HEK293 (cell line): ENCODE data around the gene XG.
"Not testable (repeated sequence)": the region's sequence is repeated elsewhere in the genome, so short reads cannot be mapped to it uniquely, and the experiment has no call there.

Source experiments
- CTCF ChIA-PET: fragments of 350-600 bp; formaldehyde crosslinking; extraction: SDS; loops from one replicate; lab custom pipeline; 2021; ENCODE audit warnings: antibody characterized with exemption; lab: Yijun Ruan, JAX
- POLR2A ChIA-PET: fragments of 300-600 bp; formaldehyde crosslinking; extraction: SDS; loops from one replicate; lab custom pipeline; 2020; ENCODE audit warnings: antibody characterized with exemption, inconsistent platforms; lab: Yijun Ruan, JAX
- H3K27ac ChIP-seq: fragments of 200-500 bp; sonication (Bioruptor generic); 2 replicates; pipeline ENCODE4 v1.5.1; 2014; ENCODE audit warnings: low read depth, low read length, control low read depth, inconsistent platforms; ENCODE audit errors: extremely low read depth
- H3K36me3 ChIP-seq, 2 experiments: fragments of 200-500 bp in 1 of 2; sonication (Bioruptor generic) in 1 of 2; 1 replicate in 1 of 2; 2 replicates in 1 of 2; pipeline ENCODE4 v1.5.1; 2014 to 2017; ENCODE audit warnings: inconsistent platforms in 2 of 2, low read length in 2 of 2; ENCODE audit not compliant: control insufficient read depth in 2 of 2, insufficient read depth in 1 of 2
- H3K4me1 ChIP-seq: fragments of 200-500 bp; sonication (Bioruptor generic); 2 replicates; pipeline ENCODE4 v1.5.1; 2014; ENCODE audit warnings: mild to moderate bottlenecking, low read length, inconsistent platforms; ENCODE audit not compliant: control insufficient read depth, insufficient read depth
- H3K4me3 ChIP-seq: 2 replicates; pipeline ENCODE4 v1.5.1; 2011; ENCODE audit warnings: low read depth, mild to moderate bottlenecking, control low read depth, low read length, moderate library complexity
- H3K9me3 ChIP-seq: fragments of 200-500 bp; sonication (Bioruptor generic); 2 replicates; pipeline ENCODE4 v1.5.1; 2014; ENCODE audit warnings: low read depth, low read length, inconsistent platforms; ENCODE audit not compliant: control insufficient read depth, insufficient read depth
- FEZF1 ChIP-seq: fragments of 450-650 bp; formaldehyde crosslinking; IDR thresholded peaks from 2 replicates; pipeline ENCODE4 v1.5.1; 2016; ENCODE audit warnings: missing biosample characterization, missing genetic modification characterization
- GLI4 ChIP-seq: fragments of 450-650 bp; formaldehyde crosslinking; IDR thresholded peaks from 2 replicates; pipeline ENCODE4 v1.5.1; 2016; ENCODE audit warnings: missing biosample characterization, missing genetic modification characterization
- GLIS2 ChIP-seq: fragments of 450-650 bp; formaldehyde crosslinking; IDR thresholded peaks from 2 replicates; pipeline ENCODE4 v1.5.1; 2016; ENCODE audit warnings: missing biosample characterization, missing genetic modification characterization
- KLF1 ChIP-seq: fragments of 450-650 bp; formaldehyde crosslinking; IDR thresholded peaks from 2 replicates; pipeline ENCODE4 v1.5.1; 2016; ENCODE audit warnings: missing biosample characterization, missing genetic modification characterization
- MZF1 ChIP-seq: fragments of 450-650 bp; formaldehyde crosslinking; IDR thresholded peaks from 2 replicates; pipeline ENCODE4 v1.5.1; 2017; ENCODE audit warnings: missing biosample characterization, missing genetic modification characterization, borderline replicate concordance
- TCF7L2 ChIP-seq: IDR thresholded peaks from 2 replicates; pipeline ENCODE4 v1.6.1; 2011; ENCODE audit warnings: low read depth, mild to moderate bottlenecking, inconsistent platforms, low read length, moderate library complexity, borderline replicate concordance
- ZFP69B ChIP-seq: fragments of 450-650 bp; formaldehyde crosslinking; IDR thresholded peaks from 2 replicates; pipeline ENCODE4 v1.5.1; 2016; ENCODE audit warnings: missing biosample characterization, missing genetic modification characterization
- ZIC2 ChIP-seq: fragments of 450-650 bp; formaldehyde crosslinking; IDR thresholded peaks from 2 replicates; pipeline ENCODE4 v1.5.1; 2016; ENCODE audit warnings: missing biosample characterization, missing genetic modification characterization
- ZNF133 ChIP-seq: fragments of 450-650 bp; formaldehyde crosslinking; IDR thresholded peaks from 2 replicates; pipeline ENCODE4 v1.5.1; 2016; ENCODE audit warnings: missing biosample characterization, missing genetic modification characterization
- ZNF157 ChIP-seq: fragments of 450-650 bp; formaldehyde crosslinking; IDR thresholded peaks from 2 replicates; pipeline ENCODE4 v1.5.1; 2016; ENCODE audit warnings: missing biosample characterization, missing genetic modification characterization
- ZNF292 ChIP-seq: fragments of 450-650 bp; formaldehyde crosslinking; IDR thresholded peaks from 2 replicates; pipeline ENCODE4 v1.5.1; 2016; ENCODE audit warnings: low read depth, missing biosample characterization, missing genetic modification characterization, borderline replicate concordance
- ZNF37A ChIP-seq: fragments of 450-650 bp; IDR thresholded peaks from 2 replicates; pipeline ENCODE4 v1.5.1; 2018; ENCODE audit warnings: missing biosample characterization, missing genetic modification characterization
- ZNF404 ChIP-seq: fragments of 450-650 bp; formaldehyde crosslinking; IDR thresholded peaks from 2 replicates; pipeline ENCODE4 v1.5.1; 2017; ENCODE audit warnings: missing biosample characterization, missing genetic modification characterization
- ZNF423 ChIP-seq: fragments of 450-650 bp; formaldehyde crosslinking; IDR thresholded peaks from 2 replicates; pipeline ENCODE4 v1.5.1; 2016; ENCODE audit warnings: missing biosample characterization, missing genetic modification characterization
- ZNF777 ChIP-seq: fragments of 450-650 bp; formaldehyde crosslinking; IDR thresholded peaks from 2 replicates; pipeline ENCODE4 v1.5.1; 2017; ENCODE audit warnings: missing biosample characterization, missing genetic modification characterization, borderline replicate concordance
- TF ChIP-seq, protein P1 (sequence below): fragments of 450-650 bp; formaldehyde crosslinking; IDR thresholded peaks from 2 replicates; pipeline ENCODE4 v1.5.1; 2016; ENCODE audit warnings: missing biosample characterization, missing genetic modification characterization, low read depth
- TF ChIP-seq, protein P2 (sequence below): fragments of 450-650 bp; formaldehyde crosslinking; conservative IDR thresholded peaks from 2 replicates; pipeline ENCODE4 v1.5.1; 2016; ENCODE audit warnings: low read depth, missing biosample characterization, missing genetic modification characterization
- TF ChIP-seq, protein P3 (sequence below): fragments of 450-650 bp; formaldehyde crosslinking; IDR thresholded peaks from 2 replicates; pipeline ENCODE4 v1.5.1; 2016; ENCODE audit warnings: missing biosample characterization, missing genetic modification characterization
- TF ChIP-seq, protein P4 (sequence below): sonication (generic); formaldehyde crosslinking; IDR thresholded peaks from 2 replicates; pipeline ENCODE4 v1.8.1; 2022; ENCODE audit warnings: mild to moderate bottlenecking, moderate library complexity, missing genetic modification reagents
- TF ChIP-seq, protein P5 (sequence below): fragments of 450-650 bp; formaldehyde crosslinking; IDR thresholded peaks from 2 replicates; pipeline ENCODE4 v1.5.1; 2016; ENCODE audit warnings: missing biosample characterization, missing genetic modification characterization

Gene XG

DNA sequence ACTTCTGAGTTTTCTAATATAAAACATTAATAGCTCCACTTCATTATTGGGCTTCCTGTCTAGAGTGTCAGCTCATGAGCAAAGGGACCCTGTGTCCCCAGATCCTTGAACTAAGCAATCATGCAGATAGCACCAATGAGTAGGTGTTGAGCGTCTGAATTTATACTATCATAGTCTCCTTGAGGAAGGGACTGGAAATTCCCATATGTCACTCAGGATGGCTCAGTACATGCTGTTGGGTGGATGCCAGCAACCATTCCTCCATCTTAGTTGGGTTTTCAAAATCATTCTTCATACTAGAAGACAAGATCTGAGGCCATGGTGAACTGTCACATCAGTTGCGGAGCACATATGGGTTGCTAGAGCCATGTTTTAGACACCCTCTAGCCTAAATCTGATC, 33.0 kb upstream of the XG start (continued):
- TF ChIP-seq ZNF133 (tag by site-specific recombination) (no peak), FEZF1 (tag by site-specific recombination) (no peak), TCF7L2 (no peak), KLF1 (tag by site-specific recombination) (no peak)
- TF ChIP-seq, protein P1, sequence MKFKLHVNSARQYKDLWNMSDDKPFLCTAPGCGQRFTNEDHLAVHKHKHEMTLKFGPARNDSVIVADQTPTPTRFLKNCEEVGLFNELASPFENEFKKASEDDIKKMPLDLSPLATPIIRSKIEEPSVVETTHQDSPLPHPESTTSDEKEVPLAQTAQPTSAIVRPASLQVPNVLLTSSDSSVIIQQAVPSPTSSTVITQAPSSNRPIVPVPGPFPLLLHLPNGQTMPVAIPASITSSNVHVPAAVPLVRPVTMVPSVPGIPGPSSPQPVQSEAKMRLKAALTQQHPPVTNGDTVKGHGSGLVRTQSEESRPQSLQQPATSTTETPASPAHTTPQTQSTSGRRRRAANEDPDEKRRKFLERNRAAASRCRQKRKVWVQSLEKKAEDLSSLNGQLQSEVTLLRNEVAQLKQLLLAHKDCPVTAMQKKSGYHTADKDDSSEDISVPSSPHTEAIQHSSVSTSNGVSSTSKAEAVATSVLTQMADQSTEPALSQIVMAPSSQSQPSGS (tag by site-specific recombination): no peak
- TF ChIP-seq, protein P2, sequence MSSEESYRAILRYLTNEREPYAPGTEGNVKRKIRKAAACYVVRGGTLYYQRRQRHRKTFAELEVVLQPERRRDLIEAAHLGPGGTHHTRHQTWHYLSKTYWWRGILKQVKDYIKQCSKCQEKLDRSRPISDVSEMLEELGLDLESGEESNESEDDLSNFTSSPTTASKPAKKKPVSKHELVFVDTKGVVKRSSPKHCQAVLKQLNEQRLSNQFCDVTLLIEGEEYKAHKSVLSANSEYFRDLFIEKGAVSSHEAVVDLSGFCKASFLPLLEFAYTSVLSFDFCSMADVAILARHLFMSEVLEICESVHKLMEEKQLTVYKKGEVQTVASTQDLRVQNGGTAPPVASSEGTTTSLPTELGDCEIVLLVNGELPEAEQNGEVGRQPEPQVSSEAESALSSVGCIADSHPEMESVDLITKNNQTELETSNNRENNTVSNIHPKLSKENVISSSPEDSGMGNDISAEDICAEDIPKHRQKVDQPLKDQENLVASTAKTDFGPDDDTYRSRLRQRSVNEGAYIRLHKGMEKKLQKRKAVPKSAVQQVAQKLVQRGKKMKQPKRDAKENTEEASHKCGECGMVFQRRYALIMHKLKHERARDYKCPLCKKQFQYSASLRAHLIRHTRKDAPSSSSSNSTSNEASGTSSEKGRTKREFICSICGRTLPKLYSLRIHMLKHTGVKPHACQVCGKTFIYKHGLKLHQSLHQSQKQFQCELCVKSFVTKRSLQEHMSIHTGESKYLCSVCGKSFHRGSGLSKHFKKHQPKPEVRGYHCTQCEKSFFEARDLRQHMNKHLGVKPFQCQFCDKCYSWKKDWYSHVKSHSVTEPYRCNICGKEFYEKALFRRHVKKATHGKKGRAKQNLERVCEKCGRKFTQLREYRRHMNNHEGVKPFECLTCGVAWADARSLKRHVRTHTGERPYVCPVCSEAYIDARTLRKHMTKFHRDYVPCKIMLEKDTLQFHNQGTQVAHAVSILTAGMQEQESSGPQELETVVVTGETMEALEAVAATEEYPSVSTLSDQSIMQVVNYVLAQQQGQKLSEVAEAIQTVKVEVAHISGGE (tag by site-specific recombination): no peak

DNA sequence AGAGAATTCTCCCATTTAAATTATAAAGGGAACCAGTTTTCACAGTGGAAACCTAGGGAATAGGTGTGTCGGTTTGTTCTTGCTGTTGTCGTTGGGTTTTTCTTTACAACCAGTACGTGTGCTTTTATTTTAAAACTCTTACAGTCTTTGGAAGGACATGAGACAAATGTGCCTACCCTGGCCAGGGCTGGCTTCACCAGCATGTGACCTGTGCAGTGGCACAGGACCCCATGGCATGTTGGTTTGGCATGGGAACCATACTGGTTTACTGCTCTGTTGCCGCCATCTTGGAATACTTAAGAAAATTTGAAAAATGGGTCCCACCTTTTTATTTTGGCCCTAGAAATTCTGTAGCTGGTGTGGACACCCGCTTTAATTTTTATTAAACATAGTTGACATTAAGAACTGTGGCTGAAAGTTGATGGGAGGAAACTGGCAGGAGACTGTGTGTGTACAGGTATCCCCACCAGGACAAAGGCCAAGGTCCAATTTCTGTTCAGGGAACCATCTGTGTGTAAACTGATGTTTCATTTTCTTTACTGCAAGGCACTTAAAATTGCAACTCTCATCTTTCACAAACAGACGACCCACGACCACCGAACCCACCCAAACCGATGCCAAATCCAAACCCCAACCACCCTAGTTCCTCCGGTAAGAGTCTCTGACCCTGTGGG, 31.9 kb upstream of the XG start:
- H3K4me3 ChIP-seq: no peak overlapping the region
- no peaks in the 10 kb centered on the region for H3K9me3 ChIP-seq
- ChIA-PET CTCF (no interaction called here), POLR2A (no interaction called here)
- TF ChIP-seq ZNF157 (peak; percentile 85), ZNF37A (tag by site-specific recombination) (no peak)
- no peaks in the 10 kb centered on the region for H3K4me1 ChIP-seq
- H3K27ac ChIP-seq: no peak overlapping the region
- H3K36me3 ChIP-seq: peaks cover 61 to 88% of the 10 kb centered on the region in 2 experiments

DNA sequence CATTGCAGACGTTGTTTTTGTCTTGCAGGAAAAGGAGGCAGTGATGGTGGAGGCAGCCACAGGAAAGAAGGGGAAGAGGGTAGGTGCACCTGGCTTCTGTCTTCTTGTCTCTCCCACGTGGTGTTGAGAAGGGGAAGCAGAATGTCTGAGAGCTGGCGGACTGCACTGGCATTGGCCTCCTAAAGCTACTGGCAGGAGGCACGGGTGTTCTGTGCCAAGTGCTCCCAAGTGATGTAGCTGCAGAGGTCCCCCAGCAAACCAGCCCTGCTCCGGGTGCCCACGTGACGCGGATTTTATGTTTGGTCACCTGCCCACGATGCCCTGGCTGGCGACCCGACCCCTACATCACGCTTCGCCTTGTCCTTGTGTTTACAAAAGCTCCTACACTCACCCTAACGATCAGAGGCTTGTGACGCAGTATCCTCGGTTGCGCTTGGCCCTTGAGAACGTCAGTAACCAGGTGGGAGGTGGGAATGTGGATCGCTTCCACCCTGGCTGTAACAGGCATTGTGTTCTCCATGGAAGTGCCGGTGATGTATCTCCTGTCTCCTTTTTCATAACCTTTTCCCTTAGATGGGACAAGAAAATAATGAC, 28.5 kb upstream of the XG start:
- TF ChIP-seq, protein P3, sequence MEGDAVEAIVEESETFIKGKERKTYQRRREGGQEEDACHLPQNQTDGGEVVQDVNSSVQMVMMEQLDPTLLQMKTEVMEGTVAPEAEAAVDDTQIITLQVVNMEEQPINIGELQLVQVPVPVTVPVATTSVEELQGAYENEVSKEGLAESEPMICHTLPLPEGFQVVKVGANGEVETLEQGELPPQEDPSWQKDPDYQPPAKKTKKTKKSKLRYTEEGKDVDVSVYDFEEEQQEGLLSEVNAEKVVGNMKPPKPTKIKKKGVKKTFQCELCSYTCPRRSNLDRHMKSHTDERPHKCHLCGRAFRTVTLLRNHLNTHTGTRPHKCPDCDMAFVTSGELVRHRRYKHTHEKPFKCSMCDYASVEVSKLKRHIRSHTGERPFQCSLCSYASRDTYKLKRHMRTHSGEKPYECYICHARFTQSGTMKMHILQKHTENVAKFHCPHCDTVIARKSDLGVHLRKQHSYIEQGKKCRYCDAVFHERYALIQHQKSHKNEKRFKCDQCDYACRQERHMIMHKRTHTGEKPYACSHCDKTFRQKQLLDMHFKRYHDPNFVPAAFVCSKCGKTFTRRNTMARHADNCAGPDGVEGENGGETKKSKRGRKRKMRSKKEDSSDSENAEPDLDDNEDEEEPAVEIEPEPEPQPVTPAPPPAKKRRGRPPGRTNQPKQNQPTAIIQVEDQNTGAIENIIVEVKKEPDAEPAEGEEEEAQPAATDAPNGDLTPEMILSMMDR (tag by site-specific recombination): no peak
- TF ChIP-seq, protein P4, sequence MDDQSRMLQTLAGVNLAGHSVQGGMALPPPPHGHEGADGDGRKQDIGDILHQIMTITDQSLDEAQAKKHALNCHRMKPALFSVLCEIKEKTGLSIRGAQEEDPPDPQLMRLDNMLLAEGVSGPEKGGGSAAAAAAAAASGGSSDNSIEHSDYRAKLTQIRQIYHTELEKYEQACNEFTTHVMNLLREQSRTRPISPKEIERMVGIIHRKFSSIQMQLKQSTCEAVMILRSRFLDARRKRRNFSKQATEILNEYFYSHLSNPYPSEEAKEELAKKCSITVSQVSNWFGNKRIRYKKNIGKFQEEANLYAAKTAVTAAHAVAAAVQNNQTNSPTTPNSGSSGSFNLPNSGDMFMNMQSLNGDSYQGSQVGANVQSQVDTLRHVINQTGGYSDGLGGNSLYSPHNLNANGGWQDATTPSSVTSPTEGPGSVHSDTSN: no peak
- TF ChIP-seq ZNF423 (tag by site-specific recombination) (no peak), ZNF404 (tag by site-specific recombination) (no peak), GLI4 (tag by site-specific recombination) (no peak), ZNF777 (tag by site-specific recombination) (no peak), ZNF157 (no peak), ZNF292 (tag by site-specific recombination) (no peak), ZFP69B (tag by site-specific recombination) (no peak), GLIS2 (tag by site-specific recombination) (no peak), MZF1 (no peak), ZIC2 (tag by site-specific recombination) (no peak)
- TF ChIP-seq, protein P5, sequence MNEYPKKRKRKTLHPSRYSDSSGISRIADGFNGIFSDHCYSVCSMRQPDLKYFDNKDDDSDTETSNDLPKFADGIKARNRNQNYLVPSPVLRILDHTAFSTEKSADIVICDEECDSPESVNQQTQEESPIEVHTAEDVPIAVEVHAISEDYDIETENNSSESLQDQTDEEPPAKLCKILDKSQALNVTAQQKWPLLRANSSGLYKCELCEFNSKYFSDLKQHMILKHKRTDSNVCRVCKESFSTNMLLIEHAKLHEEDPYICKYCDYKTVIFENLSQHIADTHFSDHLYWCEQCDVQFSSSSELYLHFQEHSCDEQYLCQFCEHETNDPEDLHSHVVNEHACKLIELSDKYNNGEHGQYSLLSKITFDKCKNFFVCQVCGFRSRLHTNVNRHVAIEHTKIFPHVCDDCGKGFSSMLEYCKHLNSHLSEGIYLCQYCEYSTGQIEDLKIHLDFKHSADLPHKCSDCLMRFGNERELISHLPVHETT (tag by site-specific recombination): no peak
- TF ChIP-seq, all 188 proteins: peak for 0
- Histone ChIP-seq H3K9me3 (no peaks in the 10 kb centered on the region), H3K4me3 (no peak overlapping the region), H3K36me3 (peaks cover 69 to 88% of the 10 kb centered on the region in 2 experiments), H3K27ac (no peak overlapping the region), H3K4me1 (no peaks in the 10 kb centered on the region)
- POLR2A ChIA-PET: no interaction called here
- CTCF ChIA-PET: no interaction called here

DNA sequence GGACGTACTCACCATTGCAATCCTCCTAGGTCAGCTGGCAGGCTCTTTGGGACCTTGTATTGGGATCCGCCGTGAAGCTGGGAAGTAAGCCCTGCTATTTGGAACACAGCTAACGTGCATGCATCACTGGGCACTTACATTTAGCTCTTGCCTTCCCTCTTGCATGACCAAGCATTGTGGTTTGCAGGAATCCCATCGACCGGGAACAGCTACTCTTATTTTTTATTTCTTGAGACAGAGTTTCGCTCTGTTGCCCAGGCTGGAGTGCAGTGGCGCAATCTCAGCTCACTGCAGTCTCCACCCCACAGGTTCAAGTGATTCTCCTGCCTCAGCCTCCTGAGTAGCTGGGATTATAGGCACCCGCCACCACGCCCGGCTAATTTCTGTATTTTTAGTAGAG, 24.6 kb upstream of the XG start:
- POLR2A ChIA-PET, CTCF ChIA-PET: not testable (repeated sequence)
- H3K36me3 ChIP-seq: peaks cover 52 to 71% of the 10 kb centered on the region in 2 experiments

More for the DNA sequence above, 24.6 kb upstream of the XG start:
- not testable (repeated sequence) for H3K27ac ChIP-seq, H3K4me3 ChIP-seq, H3K4me1 ChIP-seq, H3K9me3 ChIP-seq
